Measurements from ENCODE around the gene VN1R5. TPM values are rescaled to one million over a fixed set of nuclear protein-coding genes. Genes with fewer than 3 reads are reported as not detected.

Gene VN1R5
- total and polyA plus RNA-seq, 9 of the 15 experiments (the other 6 are each of a cell fraction or from before 2014, with no cell fraction given): not detected

DNA sequence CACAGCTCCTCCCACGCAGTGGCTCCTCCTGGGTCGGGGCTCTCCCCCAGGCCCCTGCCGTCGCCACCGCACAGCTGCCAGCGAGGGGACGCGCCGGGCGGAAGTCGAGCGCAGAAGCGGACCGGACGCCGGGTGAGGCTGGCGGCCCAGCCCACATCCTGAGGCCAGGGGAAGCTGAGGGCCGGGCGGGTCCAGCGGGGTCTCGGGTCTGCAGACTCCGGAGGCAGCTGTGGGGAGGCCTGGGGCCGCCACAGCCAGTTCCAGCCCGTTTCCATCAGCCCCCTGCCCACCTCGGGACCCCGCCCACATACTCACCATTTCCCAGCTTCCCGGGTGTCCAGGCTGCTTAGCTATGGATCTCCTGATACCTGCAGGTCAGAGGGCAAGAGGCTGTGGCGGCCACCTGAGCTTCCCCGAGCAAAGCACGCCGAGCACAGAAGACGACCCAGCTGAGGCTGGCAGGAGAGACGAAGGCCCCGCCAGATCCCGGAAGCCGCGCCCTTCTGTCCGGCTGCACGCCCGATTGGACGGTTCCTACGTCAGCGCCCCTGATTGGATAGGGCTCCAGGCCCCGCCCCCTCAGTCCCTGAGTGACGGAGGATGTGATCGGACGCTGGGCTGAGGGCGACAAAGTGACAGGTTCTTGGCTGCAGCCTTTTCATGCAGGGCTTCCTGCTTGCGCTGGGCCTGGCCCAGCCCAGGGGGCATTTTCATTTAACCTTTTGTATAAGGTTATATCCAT is 45.3 kb upstream of the VN1R5 start (continued):
- TF ChIP-seq ATF2 (CRISPR knock-in tag; IDR thresholded peaks at IDR 0.05) (no peak), ZNF57 (CRISPR knock-in tag; IDR thresholded peaks at IDR 0.05) (no peak), ZNF133 (CRISPR knock-in tag; IDR thresholded peaks at IDR 0.05) (no peak), ZNF449 (CRISPR knock-in tag; IDR thresholded peaks at IDR 0.05) (no peak), RAD51 (IDR thresholded peaks at IDR 0.05; ENCODE audit: borderline replicate concordance, low read depth) (no peak), THRAP3 (IDR thresholded peaks at IDR 0.05; ENCODE audit: borderline replicate concordance) (no peak), RBM14 (IDR thresholded peaks at IDR 0.05; ENCODE audit: borderline replicate concordance, insufficient read depth, low read depth, low read length) (no peak), ZFP30 (CRISPR knock-in tag; IDR thresholded peaks at IDR 0.05; ENCODE audit: borderline replicate concordance) (no peak), ZNF436 (CRISPR knock-in tag; IDR thresholded peaks at IDR 0.05) (no peak), MYBL2 (IDR thresholded peaks at IDR 0.05; ENCODE audit: low read depth) (no peak), MYBL2 (CRISPR knock-in tag; IDR thresholded peaks at IDR 0.05; ENCODE audit: borderline replicate concordance) (no peak), FOXA1 (IDR thresholded peaks at IDR 0.05; ENCODE audit: borderline replicate concordance) (no peak), BRD4 (IDR thresholded peaks at IDR 0.05) (no peak; the same call in 1 of the 2 replicates), TAL1 (IDR thresholded peaks at IDR 0.05) (no peak), ZZZ3 (IDR thresholded peaks at IDR 0.05) (no peak), NCOR1 (IDR thresholded peaks at IDR 0.05) (no peak), PPARD (CRISPR knock-in tag; IDR thresholded peaks at IDR 0.05) (no peak), TAF7 (tag; IDR thresholded peaks at IDR 0.05) (peak; percentile 76; the same call in 1 of the 2 replicates), NFXL1 (CRISPR knock-in tag; IDR thresholded peaks at IDR 0.05) (no peak), ZBTB1 (CRISPR knock-in tag; IDR thresholded peaks at IDR 0.05; ENCODE audit: borderline replicate concordance, low read depth) (no peak), IFI16 (CRISPR knock-in tag; IDR thresholded peaks at IDR 0.05) (no peak), RBM22 (IDR thresholded peaks at IDR 0.05; ENCODE audit: low read depth, low read length, poor library complexity, severe bottlenecking) (peak; percentile 70)
- TF ChIP-seq, protein P1, sequence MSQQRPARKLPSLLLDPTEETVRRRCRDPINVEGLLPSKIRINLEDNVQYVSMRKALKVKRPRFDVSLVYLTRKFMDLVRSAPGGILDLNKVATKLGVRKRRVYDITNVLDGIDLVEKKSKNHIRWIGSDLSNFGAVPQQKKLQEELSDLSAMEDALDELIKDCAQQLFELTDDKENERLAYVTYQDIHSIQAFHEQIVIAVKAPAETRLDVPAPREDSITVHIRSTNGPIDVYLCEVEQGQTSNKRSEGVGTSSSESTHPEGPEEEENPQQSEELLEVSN (IDR thresholded peaks at IDR 0.05; ENCODE audit: borderline replicate concordance in 1 of 2, extremely low read depth in 1 of 2, insufficient read depth in 1 of 2, insufficient read length in 1 of 2, low read depth in 1 of 2, low read length in 1 of 2, poor library complexity in 1 of 2, severe bottlenecking in 1 of 2): peak; percentile 57 to 64
- TF ChIP-seq, protein P2, sequence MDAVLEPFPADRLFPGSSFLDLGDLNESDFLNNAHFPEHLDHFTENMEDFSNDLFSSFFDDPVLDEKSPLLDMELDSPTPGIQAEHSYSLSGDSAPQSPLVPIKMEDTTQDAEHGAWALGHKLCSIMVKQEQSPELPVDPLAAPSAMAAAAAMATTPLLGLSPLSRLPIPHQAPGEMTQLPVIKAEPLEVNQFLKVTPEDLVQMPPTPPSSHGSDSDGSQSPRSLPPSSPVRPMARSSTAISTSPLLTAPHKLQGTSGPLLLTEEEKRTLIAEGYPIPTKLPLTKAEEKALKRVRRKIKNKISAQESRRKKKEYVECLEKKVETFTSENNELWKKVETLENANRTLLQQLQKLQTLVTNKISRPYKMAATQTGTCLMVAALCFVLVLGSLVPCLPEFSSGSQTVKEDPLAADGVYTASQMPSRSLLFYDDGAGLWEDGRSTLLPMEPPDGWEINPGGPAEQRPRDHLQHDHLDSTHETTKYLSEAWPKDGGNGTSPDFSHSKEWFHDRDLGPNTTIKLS (IDR thresholded peaks at IDR 0.05; ENCODE audit: borderline replicate concordance, low read depth): no peak

All from K562 (cell line).